Peyer's patch (tissue), 4 donors: Measurements from ENCODE around the gene CDH6. TPM values are rescaled to one million over a fixed set of nuclear protein-coding genes. Genes with fewer than 3 reads are reported as not detected.

Experiments
- DNase-seq, 3 donors: peaks; one replicate each; pipeline ENCODE4 v3.0.0-alpha.2; 2017 to 2019
- H3K27ac ChIP-seq, 4 donors: fragments of 200-600 bp; sonication (generic); one replicate each; pipeline ENCODE4 v1.5.1; 2016 to 2019
- H3K27me3 ChIP-seq, 2 donors: fragments of 200-600 bp; sonication (generic); one replicate each; pipeline ENCODE4 v1.5.1; 2019
- H3K36me3 ChIP-seq, 3 donors: fragments of 200-600 bp; sonication (generic); one replicate each; pipeline ENCODE4 v1.5.1; 2016 to 2019
- H3K4me1 ChIP-seq, 4 donors: fragments of 200-600 bp; sonication (generic); one replicate each; pipeline ENCODE4 v1.5.1; 2016 to 2019
- H3K4me3 ChIP-seq, 4 donors: fragments of 200-600 bp; sonication (generic); 1 replicate in 3 of 4; 2 replicates in 1 of 4; pipeline ENCODE4 v1.5.1; 2016 to 2019; ENCODE audit warnings: mild to moderate bottlenecking in 1 of 4
- H3K9me3 ChIP-seq, 4 donors: fragments of 200-600 bp; sonication (generic); one replicate each; pipeline ENCODE4 v1.5.1; 2016 to 2019; ENCODE audit warnings: mild to moderate bottlenecking in 1 of 4
- POLR2A ChIP-seq, 2 donors: fragments of 450-650 bp; IDR thresholded peaks; one replicate each; pipeline ENCODE4 v1.5.1; 2017; ENCODE audit warnings: antibody characterized with exemption in 2 of 2, mild to moderate bottlenecking in 2 of 2, moderate library complexity in 2 of 2
- total RNA-seq, 4 donors: library from RNA; depleted of rRNA; stranded (reverse); fragments of >200 nt; gene quantifications; one replicate each; pipeline ENCODE4 v1.1.0, GENCODE V29; 2016
- TF ChIP-seq, protein P1 (sequence below), 6 experiments: fragments of 450-650 bp in 4 of 6; fragments of 200-600 bp in 2 of 6; sonication (generic) in 1 of 6; IDR thresholded peaks; one replicate each; pipeline ENCODE4 v1.5.1; 2017 to 2019; ENCODE audit warnings: antibody characterized with exemption in 6 of 6, mild to moderate bottlenecking in 3 of 6, moderate library complexity in 1 of 6

The CDH6 gene
- total RNA-seq, 4 donors from 2014 or later: 0.85 to 5.8 (median 1.1) TPM

DNA sequence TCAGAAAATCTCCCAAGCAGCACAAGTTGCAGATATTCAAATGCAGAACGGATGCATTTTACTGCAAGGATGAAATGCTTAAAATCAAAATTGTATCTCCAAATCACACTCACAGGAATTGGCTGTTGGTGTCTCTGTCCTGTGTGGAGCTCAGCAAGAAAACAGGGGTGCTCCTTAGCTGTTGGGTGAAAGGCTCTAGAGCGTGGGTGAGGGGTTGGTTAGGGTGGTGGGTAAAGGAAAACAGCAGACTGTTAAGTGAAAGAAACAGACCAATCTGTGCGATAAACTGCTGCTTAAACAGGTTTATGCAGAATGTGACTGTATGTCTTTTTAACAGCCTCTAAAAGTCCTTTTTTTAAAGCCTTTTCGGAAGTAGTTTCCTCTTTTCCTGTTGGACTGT is 19.8 kb downstream of the CDH6 start:
- H3K27me3 ChIP-seq: no peaks in the 10 kb centered on the region
- H3K4me1 ChIP-seq: no peaks in the 10 kb centered on the region
- DNase-seq: no peak
- TF ChIP-seq, protein P1, sequence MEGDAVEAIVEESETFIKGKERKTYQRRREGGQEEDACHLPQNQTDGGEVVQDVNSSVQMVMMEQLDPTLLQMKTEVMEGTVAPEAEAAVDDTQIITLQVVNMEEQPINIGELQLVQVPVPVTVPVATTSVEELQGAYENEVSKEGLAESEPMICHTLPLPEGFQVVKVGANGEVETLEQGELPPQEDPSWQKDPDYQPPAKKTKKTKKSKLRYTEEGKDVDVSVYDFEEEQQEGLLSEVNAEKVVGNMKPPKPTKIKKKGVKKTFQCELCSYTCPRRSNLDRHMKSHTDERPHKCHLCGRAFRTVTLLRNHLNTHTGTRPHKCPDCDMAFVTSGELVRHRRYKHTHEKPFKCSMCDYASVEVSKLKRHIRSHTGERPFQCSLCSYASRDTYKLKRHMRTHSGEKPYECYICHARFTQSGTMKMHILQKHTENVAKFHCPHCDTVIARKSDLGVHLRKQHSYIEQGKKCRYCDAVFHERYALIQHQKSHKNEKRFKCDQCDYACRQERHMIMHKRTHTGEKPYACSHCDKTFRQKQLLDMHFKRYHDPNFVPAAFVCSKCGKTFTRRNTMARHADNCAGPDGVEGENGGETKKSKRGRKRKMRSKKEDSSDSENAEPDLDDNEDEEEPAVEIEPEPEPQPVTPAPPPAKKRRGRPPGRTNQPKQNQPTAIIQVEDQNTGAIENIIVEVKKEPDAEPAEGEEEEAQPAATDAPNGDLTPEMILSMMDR (IDR thresholded peaks at IDR 0.05): no peak
- no peak for TF ChIP-seq POLR2A (IDR thresholded peaks at IDR 0.05)
- H3K36me3 ChIP-seq: no peaks in the 10 kb centered on the region
- H3K4me3 ChIP-seq: no peak overlapping the region
- H3K9me3 ChIP-seq: no peaks in the 10 kb centered on the region
- H3K27ac ChIP-seq: no peak overlapping the region

DNA sequence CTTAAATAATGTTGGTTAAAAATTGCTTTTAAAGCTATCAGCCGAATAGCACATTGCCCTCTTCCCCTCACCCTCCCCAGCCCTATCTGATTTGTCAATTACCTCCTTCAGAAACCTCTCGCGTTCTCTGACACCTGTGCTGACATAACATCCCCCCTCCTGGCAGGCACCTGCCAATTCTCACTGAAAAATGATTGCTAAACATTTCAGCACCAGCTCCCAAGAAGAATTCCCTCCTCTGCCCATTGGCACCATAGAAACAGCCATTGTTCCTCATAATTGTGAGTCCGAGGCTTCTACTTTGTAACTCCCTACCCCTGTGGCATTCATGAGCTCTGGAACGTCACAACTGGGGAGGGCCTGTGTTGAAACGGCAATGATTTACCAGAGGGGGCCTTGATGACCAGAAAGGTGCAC is 20.2 kb downstream of the CDH6 start:
- no peak overlapping the region for H3K27ac ChIP-seq
- no peak overlapping the region for H3K4me3 ChIP-seq
- TF ChIP-seq, protein P1 (IDR thresholded peaks at IDR 0.05): no peak
- no peak for TF ChIP-seq POLR2A (IDR thresholded peaks at IDR 0.05)
- H3K9me3 ChIP-seq: no peaks in the 10 kb centered on the region
- no peaks in the 10 kb centered on the region for H3K36me3 ChIP-seq
- H3K4me1 ChIP-seq: no peaks in the 10 kb centered on the region
- H3K27me3 ChIP-seq: no peaks in the 10 kb centered on the region
- DNase-seq: no peak

DNA sequence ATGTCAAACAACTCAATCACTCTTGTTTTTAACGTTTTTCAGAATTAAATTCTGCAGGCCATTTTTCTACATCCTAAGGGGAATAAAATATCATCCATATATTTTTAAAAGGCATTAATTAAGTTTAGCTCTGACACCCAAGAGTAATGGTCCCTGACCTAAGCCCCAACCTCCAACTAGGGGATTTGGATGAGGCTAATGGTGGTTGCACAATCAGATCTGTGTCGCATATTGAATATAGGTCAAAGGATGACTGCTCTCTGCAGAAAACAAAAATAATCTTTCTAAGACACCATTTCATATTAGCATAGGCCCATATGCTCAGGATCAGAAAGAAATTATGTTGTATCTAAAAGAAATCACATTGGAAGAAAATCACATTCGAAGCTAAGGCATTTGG is 20.7 kb downstream of the CDH6 start:
- no peaks in the 10 kb centered on the region for H3K4me1 ChIP-seq
- H3K27me3 ChIP-seq: no peaks in the 10 kb centered on the region
- H3K9me3 ChIP-seq: no peaks in the 10 kb centered on the region
- TF ChIP-seq POLR2A (IDR thresholded peaks at IDR 0.05): no peak
- TF ChIP-seq, protein P1 (IDR thresholded peaks at IDR 0.05): no peak
- H3K4me3 ChIP-seq: no peak overlapping the region
- H3K27ac ChIP-seq: no peak overlapping the region
- no peak for DNase-seq
- no peaks in the 10 kb centered on the region for H3K36me3 ChIP-seq

DNA sequence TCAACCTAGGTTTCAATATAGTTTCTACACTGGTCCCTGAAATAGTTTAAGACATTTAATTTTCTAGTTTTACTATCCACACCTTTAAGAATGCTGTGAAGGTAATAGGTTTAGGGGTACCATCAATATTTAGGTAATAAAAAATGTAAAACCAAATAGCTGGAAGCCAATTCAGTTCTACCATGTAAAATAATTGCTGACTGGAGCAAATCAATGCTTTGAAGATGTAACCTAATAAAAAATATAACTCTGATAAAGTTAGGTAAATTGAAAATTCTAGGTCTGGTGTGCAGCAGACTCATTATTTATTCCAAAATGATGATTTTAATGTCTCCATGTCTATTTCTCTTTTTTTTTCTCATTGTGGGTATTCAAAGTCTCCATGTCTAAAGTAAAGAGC is 21.8 kb downstream of the CDH6 start:
- DNase-seq: no peak
- H3K27me3 ChIP-seq: no peaks in the 10 kb centered on the region
- no peak overlapping the region for H3K4me3 ChIP-seq
- H3K27ac ChIP-seq: no peak overlapping the region
- no peaks in the 10 kb centered on the region for H3K4me1 ChIP-seq
- H3K36me3 ChIP-seq: no peaks in the 10 kb centered on the region
- TF ChIP-seq POLR2A (IDR thresholded peaks at IDR 0.05): no peak
- TF ChIP-seq, protein P1 (IDR thresholded peaks at IDR 0.05): no peak
- H3K9me3 ChIP-seq: no peaks in the 10 kb centered on the region

DNA sequence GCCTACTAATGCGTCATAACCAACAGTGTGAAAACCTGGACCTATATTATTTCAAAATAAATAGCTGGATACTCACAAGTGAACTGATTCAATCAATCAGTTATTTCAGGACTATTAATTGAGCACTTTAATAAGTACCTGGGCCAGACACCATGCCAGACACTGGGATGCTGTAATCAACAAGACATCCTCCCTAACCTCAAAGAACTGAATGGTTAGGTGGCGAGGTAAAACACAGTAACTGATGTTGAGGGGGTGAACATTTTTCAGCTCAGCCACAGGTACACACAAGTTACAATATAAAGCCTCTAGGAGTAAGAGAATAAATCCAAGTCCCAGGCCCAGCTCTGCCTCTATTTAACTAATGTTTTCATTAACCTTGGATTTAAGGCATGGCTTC is 24.0 kb downstream of the CDH6 start:
- no peaks in the 10 kb centered on the region for H3K36me3 ChIP-seq
- no peak for TF ChIP-seq POLR2A (IDR thresholded peaks at IDR 0.05)
- TF ChIP-seq, protein P1 (IDR thresholded peaks at IDR 0.05): no peak
- H3K4me1 ChIP-seq: no peaks in the 10 kb centered on the region
- no peak overlapping the region for H3K4me3 ChIP-seq
- no peaks in the 10 kb centered on the region for H3K27me3 ChIP-seq
- H3K27ac ChIP-seq: no peak overlapping the region
- DNase-seq: no peak
- no peaks in the 10 kb centered on the region for H3K9me3 ChIP-seq

DNA sequence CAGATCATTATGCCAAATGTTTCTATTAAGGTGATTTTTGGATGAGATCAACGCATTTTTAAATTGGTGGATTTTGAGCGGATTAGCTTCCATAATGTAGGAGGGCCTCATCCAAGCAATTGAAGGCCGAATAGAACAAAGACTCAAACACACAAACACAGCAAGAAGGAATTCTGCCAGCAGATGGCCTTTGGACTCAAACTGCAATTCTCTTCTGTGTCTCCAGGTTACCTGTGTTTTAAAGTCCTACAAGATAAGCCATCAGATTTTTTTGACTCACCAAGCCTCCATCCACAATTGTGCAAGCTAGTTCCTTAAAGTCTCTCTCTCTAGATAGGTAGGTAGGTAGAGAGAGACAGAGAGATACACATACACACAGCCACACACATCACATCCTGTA is 25.5 kb downstream of the CDH6 start:
- no peak overlapping the region for H3K4me3 ChIP-seq
- no peaks in the 10 kb centered on the region for H3K36me3 ChIP-seq
- no peaks in the 10 kb centered on the region for H3K4me1 ChIP-seq
- no peak overlapping the region for H3K27ac ChIP-seq
- DNase-seq: peak in 1 of 3 donors; percentile 52
- H3K27me3 ChIP-seq: no peaks in the 10 kb centered on the region
- no peaks in the 10 kb centered on the region for H3K9me3 ChIP-seq
- TF ChIP-seq, protein P1 (IDR thresholded peaks at IDR 0.05): peak in 2 of 6 experiments; percentile 22 to 39
- no peak for TF ChIP-seq POLR2A (IDR thresholded peaks at IDR 0.05)
